NB4 (cell line): Measurements from ENCODE around the gene FSCN2.

Experiments used
- POLR2A ChIP-seq: IDR thresholded peaks from 2 replicates; pipeline ENCODE4 v1.6.1; 2011; ENCODE audit warnings: mild to moderate bottlenecking; ENCODE audit not compliant: insufficient read length; ENCODE audit errors: extremely low read depth
- TF ChIP-seq, protein P1 (sequence below): IDR thresholded peaks from one replicate; pipeline ENCODE4 v1.5.1; 2012; ENCODE audit warnings: low read depth, low read length
- TF ChIP-seq, protein P2 (sequence below): IDR thresholded peaks from 2 replicates; pipeline ENCODE4 v1.6.1; 2011; ENCODE audit warnings: low read depth, low read length

DNA sequence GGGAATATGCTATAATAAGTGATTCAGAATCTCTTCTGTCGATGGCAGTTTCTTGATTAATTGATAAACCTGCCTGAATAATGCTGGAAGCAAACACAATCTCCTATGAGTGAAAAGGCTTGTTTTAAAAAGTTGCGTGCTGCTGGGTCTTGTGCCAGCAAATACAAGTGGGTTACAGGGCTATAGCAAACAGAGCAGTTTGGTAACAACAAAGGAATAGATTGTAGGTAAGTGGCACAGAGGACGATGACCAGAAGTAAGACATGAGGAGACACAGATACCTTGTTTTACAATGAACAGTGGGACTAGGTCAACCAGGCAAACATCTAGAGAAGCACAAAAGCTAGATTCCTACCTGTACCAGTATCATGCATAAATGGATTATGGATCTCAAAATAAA lies 47.7 kb downstream of the FSCN2 start:
- TF ChIP-seq, protein P1, sequence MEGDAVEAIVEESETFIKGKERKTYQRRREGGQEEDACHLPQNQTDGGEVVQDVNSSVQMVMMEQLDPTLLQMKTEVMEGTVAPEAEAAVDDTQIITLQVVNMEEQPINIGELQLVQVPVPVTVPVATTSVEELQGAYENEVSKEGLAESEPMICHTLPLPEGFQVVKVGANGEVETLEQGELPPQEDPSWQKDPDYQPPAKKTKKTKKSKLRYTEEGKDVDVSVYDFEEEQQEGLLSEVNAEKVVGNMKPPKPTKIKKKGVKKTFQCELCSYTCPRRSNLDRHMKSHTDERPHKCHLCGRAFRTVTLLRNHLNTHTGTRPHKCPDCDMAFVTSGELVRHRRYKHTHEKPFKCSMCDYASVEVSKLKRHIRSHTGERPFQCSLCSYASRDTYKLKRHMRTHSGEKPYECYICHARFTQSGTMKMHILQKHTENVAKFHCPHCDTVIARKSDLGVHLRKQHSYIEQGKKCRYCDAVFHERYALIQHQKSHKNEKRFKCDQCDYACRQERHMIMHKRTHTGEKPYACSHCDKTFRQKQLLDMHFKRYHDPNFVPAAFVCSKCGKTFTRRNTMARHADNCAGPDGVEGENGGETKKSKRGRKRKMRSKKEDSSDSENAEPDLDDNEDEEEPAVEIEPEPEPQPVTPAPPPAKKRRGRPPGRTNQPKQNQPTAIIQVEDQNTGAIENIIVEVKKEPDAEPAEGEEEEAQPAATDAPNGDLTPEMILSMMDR = no peak
- no peak for TF ChIP-seq POLR2A
- TF ChIP-seq, protein P2, sequence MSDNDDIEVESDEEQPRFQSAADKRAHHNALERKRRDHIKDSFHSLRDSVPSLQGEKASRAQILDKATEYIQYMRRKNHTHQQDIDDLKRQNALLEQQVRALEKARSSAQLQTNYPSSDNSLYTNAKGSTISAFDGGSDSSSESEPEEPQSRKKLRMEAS = no peak
